Osteocyte (in vitro differentiated cells): ENCODE measurements around the gene PSMD3. TPM values are rescaled to one million over a fixed set of nuclear protein-coding genes. Genes with fewer than 3 reads are reported as not detected.

Experiments used
- DNase-seq: peaks from one replicate; pipeline ENCODE4 v3.0.0; 2021; ENCODE audit warnings: mixed read lengths; ENCODE audit not compliant: unreplicated experiment; ENCODE audit errors: extremely low spot score
- H3K27ac Mint-ChIP-seq: one replicate; pipeline ENCODE4 v1.8.0; 2021; ENCODE audit warnings: mild to moderate bottlenecking, mixed read lengths; ENCODE audit not compliant: unreplicated experiment
- H3K27me3 Mint-ChIP-seq: one replicate; pipeline ENCODE4 v1.8.0; 2021; ENCODE audit warnings: mixed read lengths; ENCODE audit not compliant: unreplicated experiment
- H3K36me3 Mint-ChIP-seq: one replicate; pipeline ENCODE4 v1.8.0; 2021; ENCODE audit warnings: mixed read lengths; ENCODE audit not compliant: unreplicated experiment
- H3K4me1 Mint-ChIP-seq: one replicate; pipeline ENCODE4 v1.8.0; 2021; ENCODE audit warnings: mixed read lengths; ENCODE audit not compliant: unreplicated experiment
- H3K4me3 Mint-ChIP-seq: one replicate; pipeline ENCODE4 v1.8.0; 2021; ENCODE audit warnings: mild to moderate bottlenecking, moderate library complexity, mixed read lengths; ENCODE audit not compliant: unreplicated experiment
- H3K9me3 Mint-ChIP-seq: one replicate; pipeline ENCODE4 v1.8.0; 2021; ENCODE audit warnings: mixed read lengths; ENCODE audit not compliant: unreplicated experiment
- total RNA-seq: library from RNA; stranded (reverse); gene quantifications from 2 replicates; pipeline ENCODE4 v1.2.1, GENCODE V29; 2021
- TF ChIP-seq, protein P1 (sequence below): fragments of 200-600 bp; sonication (generic); IDR thresholded peaks from 2 replicates; pipeline ENCODE4 v1.5.0; 2021; ENCODE audit warnings: antibody characterized with exemption, mild to moderate bottlenecking, moderate library complexity

Gene PSMD3
- total RNA-seq, 1 donor from 2014 or later, result 96.9 TPM

DNA sequence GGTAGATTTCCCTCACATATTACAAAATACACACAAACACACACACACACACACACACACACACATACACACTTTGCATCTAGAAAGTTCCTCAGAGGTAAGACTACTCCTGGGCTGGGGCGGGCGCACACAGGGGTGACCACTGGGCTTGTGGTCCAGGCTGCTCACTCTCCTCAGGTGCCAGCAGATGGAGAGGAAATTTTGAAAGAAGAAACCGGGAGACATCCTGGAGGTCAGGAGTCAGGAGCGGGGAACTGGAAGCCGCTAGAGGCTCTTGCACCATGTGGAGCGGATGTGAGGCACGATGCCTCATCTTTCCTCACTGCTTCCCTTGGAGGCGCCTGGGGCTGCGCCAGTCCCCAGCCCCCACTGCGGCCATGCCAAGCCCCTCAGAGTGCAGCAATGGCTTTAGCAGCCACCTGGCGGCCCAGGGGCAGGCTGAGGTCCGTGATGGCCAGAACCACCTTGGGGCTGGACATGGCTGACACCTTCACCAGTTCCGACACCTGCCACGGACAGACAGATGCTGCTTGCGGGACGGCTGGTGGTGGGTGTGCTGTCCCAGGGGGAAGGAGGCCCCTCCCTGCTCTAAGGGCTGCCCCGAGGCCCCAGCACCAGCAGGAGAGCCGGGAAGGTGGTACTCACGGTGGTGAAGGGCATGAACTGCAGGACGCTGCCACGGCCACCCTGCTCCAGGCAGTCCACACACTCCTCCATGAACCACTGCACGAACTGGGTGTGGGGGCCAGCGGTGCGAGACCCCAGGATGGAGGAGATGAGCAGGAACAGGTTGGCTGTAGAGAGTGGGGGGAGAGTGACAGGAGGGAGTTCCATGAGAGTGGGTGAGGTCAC is 38.8 kb downstream of the PSMD3 start:
- H3K27ac Mint-ChIP-seq, result no peak overlapping the region

DNA sequence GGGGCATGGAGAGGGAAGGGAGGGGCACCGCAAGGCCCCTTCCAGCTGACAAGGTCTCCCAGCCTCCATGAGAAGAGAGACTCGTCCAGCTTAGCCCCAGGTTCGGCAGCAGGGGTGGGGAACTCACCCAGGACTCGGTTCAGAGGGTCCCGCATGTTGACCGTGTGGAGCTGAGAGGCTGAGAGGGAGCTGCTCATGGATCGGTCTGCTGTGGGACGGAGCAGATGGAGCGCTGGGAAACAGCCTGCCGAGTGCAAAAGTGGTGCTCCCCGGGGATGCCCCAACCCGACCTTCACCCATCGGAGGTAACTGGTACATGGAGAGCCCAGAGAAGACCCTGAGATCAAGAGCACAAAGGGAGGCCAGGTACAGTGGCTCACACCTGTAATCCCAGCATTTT is 39.5 kb downstream of the PSMD3 start:
- Mint-ChIP-seq H3K36me3 (peaks cover 22% of the 10 kb centered on the region), H3K27me3 (no peaks in the 10 kb centered on the region), H3K4me1 (peaks cover 36% of the 10 kb centered on the region), H3K27ac (no peak overlapping the region), H3K4me3 (no peak overlapping the region), H3K9me3 (no peaks in the 10 kb centered on the region)
- DNase-seq, result no peak
- TF ChIP-seq, protein P1, sequence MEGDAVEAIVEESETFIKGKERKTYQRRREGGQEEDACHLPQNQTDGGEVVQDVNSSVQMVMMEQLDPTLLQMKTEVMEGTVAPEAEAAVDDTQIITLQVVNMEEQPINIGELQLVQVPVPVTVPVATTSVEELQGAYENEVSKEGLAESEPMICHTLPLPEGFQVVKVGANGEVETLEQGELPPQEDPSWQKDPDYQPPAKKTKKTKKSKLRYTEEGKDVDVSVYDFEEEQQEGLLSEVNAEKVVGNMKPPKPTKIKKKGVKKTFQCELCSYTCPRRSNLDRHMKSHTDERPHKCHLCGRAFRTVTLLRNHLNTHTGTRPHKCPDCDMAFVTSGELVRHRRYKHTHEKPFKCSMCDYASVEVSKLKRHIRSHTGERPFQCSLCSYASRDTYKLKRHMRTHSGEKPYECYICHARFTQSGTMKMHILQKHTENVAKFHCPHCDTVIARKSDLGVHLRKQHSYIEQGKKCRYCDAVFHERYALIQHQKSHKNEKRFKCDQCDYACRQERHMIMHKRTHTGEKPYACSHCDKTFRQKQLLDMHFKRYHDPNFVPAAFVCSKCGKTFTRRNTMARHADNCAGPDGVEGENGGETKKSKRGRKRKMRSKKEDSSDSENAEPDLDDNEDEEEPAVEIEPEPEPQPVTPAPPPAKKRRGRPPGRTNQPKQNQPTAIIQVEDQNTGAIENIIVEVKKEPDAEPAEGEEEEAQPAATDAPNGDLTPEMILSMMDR, result no peak

More for the DNA sequence above, 38.8 kb downstream of the PSMD3 start:
- peaks cover 36% of the 10 kb centered on the region for H3K4me1 Mint-ChIP-seq
- H3K4me3 Mint-ChIP-seq, result no peak overlapping the region
- TF ChIP-seq, protein P1, result no peak
- no peak for DNase-seq
- peaks cover 19% of the 10 kb centered on the region for H3K36me3 Mint-ChIP-seq
- H3K27me3 Mint-ChIP-seq, result no peaks in the 10 kb centered on the region
- H3K9me3 Mint-ChIP-seq, result no peaks in the 10 kb centered on the region

DNA sequence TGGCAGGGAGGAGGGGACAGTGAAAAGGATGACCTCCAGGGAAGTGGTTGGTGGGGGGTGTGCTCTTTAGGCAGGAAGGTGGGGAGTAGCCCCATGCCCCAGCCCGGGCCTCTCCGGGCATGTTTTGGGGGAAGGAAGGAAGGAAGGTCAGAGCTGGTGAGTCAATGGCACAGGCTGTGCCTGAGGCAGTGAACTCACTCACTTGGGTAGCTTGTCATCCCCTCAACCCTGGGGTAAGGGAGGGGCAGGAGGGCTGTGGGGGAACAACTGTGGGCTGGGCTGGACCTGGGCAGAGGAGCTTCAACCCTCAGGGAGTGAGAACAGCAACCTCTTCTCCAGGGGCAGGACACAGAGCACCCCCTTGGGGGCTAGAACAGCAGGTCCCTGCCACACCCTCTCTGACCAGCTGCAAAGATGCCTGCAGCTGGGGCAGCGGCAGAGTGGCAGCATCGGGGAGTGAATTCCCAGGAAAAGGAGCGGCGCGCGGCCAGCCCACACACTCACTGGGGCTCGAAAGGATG is 40.9 kb downstream of the PSMD3 start:
- DNase-seq, result no peak
- H3K27ac Mint-ChIP-seq, result peak overlapping the region; percentile 86
- no peaks in the 10 kb centered on the region for H3K27me3 Mint-ChIP-seq
- H3K4me3 Mint-ChIP-seq, result no peak overlapping the region
- peaks cover 36% of the 10 kb centered on the region for H3K4me1 Mint-ChIP-seq
- TF ChIP-seq, protein P1, result no peak
- H3K36me3 Mint-ChIP-seq, result peaks cover 36% of the 10 kb centered on the region
- H3K9me3 Mint-ChIP-seq, result no peaks in the 10 kb centered on the region

DNA sequence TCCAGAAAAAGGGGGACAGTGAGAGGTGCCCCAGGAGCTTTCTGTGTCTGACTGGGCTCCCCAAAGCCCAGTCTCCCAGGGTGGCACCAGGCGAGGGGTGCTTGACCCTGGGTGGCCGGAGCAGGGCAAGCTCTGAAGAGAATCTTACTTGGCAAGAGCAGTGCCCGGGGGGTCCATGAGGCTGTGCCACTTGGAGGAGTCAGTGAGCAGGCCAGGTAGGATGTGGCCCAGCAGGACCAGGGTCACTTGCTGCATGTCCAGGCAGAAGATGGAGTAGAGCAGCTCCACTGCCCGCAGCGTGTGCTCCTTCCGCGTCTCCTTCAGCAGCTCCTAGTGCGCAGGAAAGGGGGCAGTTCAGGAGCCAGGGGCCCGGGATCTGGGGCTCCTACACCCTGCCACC is 41.9 kb downstream of the PSMD3 start:
- no peaks in the 10 kb centered on the region for H3K9me3 Mint-ChIP-seq
- no peak overlapping the region for H3K4me3 Mint-ChIP-seq
- H3K27ac Mint-ChIP-seq, result no peak overlapping the region
- TF ChIP-seq, protein P1, result no peak
- H3K36me3 Mint-ChIP-seq, result peaks cover 38% of the 10 kb centered on the region
- DNase-seq, result no peak
- peaks cover 41% of the 10 kb centered on the region for H3K4me1 Mint-ChIP-seq
- H3K27me3 Mint-ChIP-seq, result no peaks in the 10 kb centered on the region

DNA sequence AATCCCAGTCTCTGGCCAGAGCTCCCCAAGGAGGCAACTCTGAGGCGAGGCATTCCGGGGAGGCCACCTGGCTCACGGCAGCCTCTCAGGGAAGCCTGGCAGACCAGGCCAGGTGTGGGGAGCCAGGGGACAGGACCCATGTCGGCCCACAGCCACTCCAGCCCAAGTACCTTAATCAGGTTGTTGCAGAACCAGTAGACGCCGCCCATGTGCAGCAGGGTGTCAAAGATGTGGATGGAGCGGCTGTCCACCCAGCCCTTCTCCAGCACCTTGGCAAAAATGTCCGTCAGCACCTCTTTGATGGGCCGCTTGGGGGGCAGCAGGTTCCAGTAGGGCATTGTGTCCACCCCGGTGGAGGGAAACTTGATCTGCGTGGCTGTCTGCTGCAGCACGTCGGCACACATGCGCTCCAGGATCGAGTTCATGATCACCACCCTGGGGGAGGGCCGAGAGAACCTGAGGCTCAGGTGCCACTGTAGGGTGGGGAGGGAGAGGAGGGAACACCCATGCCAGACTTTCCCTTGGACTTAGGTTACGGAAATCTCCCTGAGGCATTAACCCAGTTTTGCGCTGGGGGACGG is 42.4 kb downstream of the PSMD3 start:
- H3K4me1 Mint-ChIP-seq, result peaks cover 41% of the 10 kb centered on the region
- H3K4me3 Mint-ChIP-seq, result no peak overlapping the region
- no peak overlapping the region for H3K27ac Mint-ChIP-seq
- no peaks in the 10 kb centered on the region for H3K27me3 Mint-ChIP-seq
- no peaks in the 10 kb centered on the region for H3K9me3 Mint-ChIP-seq
- H3K36me3 Mint-ChIP-seq, result peaks cover 38% of the 10 kb centered on the region
- TF ChIP-seq, protein P1, result no peak
- no peak for DNase-seq
